ENCODE results near the gene DTYMK.

DNA sequence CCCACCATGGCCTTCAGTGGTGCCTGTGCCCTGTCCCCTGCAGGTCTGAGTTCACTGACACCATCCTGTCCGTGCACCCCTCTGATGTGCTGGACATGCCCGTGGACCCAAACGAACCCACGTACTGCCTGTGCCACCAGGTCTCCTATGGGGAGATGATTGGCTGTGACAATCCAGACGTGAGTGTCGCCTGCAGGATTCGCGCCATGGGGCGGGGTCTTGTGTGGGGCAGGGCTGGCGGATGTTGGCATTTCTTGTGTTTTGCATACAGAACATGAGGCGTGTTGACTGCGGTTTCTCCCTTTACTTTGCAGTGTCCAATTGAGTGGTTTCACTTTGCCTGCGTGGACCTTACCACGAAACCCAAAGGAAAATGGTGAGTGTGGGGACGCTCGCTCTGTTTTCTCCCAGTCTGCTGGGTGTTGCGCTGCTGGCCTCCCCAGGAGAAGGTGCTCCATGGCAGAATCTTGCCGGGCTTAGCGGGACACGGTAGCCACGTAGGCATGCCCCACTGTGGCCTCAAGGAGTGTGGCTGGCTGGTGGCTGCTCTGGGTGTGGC, 36.4 kb upstream of the DTYMK start:
- TF ChIP-seq, protein P1, sequence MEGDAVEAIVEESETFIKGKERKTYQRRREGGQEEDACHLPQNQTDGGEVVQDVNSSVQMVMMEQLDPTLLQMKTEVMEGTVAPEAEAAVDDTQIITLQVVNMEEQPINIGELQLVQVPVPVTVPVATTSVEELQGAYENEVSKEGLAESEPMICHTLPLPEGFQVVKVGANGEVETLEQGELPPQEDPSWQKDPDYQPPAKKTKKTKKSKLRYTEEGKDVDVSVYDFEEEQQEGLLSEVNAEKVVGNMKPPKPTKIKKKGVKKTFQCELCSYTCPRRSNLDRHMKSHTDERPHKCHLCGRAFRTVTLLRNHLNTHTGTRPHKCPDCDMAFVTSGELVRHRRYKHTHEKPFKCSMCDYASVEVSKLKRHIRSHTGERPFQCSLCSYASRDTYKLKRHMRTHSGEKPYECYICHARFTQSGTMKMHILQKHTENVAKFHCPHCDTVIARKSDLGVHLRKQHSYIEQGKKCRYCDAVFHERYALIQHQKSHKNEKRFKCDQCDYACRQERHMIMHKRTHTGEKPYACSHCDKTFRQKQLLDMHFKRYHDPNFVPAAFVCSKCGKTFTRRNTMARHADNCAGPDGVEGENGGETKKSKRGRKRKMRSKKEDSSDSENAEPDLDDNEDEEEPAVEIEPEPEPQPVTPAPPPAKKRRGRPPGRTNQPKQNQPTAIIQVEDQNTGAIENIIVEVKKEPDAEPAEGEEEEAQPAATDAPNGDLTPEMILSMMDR (IDR thresholded peaks at IDR 0.05; ENCODE audit: poor library complexity): no peak
- TF ChIP-seq EZH2 (IDR thresholded peaks at IDR 0.05; ENCODE audit: borderline replicate concordance): no peak
- TF ChIP-seq EZH2phosphoT487 (IDR thresholded peaks at IDR 0.05; ENCODE audit: low read depth, severe bottlenecking, unreplicated experiment): no peak

Data from hepatocyte (in vitro differentiated cells).